CD4-positive, alpha-beta memory T cell (primary cell): Measurements from ENCODE around the gene MED28. TPM values are rescaled to one million over a fixed set of nuclear protein-coding genes. Genes with fewer than 3 reads are reported as not detected.
A peak's percentile ranks its signal among the peaks of the same experiment; 100 is the strongest.

Source experiments
- CTCF ChIA-PET: fragments of 350-600 bp; sonication (Branson Sonifier 250); formaldehyde crosslinking; loops from one replicate; lab custom pipeline; 2021; ENCODE audit warnings: inconsistent platforms; ENCODE audit not compliant: partially characterized antibody; lab: Charles Lee
- POLR2A ChIA-PET: fragments of 350-600 bp; sonication (Branson Sonifier 250); formaldehyde crosslinking; loops from one replicate; lab custom pipeline; 2021; ENCODE audit not compliant: partially characterized antibody; lab: Charles Lee
- DNase-seq, 5 donors: peaks; one replicate each; pipeline versions ENCODE4 v3.0.0 to v3.0.0-alpha.2; 2020 to 2022; ENCODE audit warnings: mixed read lengths in 1 of 5
- H3K27ac ChIP-seq: one replicate; pipeline ENCODE4 v1.7.0; 2013; ENCODE audit warnings: low read depth, low read length
- H3K27me3 ChIP-seq: 2 replicates; pipeline ENCODE4 v1.7.0; 2013; ENCODE audit warnings: mild to moderate bottlenecking, low read length, moderate library complexity; ENCODE audit not compliant: insufficient read depth
- H3K36me3 ChIP-seq: 2 replicates; pipeline ENCODE4 v1.7.0; 2013; ENCODE audit warnings: mild to moderate bottlenecking, low read length, moderate library complexity; ENCODE audit not compliant: insufficient read depth
- H3K4me1 ChIP-seq: 2 replicates; pipeline ENCODE4 v1.7.0; 2013; ENCODE audit warnings: mild to moderate bottlenecking, low read length, moderate library complexity; ENCODE audit not compliant: insufficient read depth
- H3K4me3 ChIP-seq, 2 donors: one replicate each; pipeline ENCODE4 v1.7.0; 2013; ENCODE audit warnings: low read length in 2 of 2, mild to moderate bottlenecking in 1 of 2
- H3K9me3 ChIP-seq, 2 donors: one replicate each; pipeline ENCODE4 v1.7.0; 2013; ENCODE audit warnings: low read length in 2 of 2, control low read depth in 1 of 2; ENCODE audit not compliant: control insufficient read depth in 1 of 2
- H3K27ac Mint-ChIP-seq, 7 donors: one replicate each; pipeline ENCODE4 v1.8.0; 2020 to 2021; ENCODE audit warnings: mixed read lengths in 7 of 7, mild to moderate bottlenecking in 6 of 7, inconsistent platforms in 3 of 7, moderate library complexity in 3 of 7
- H3K27me3 Mint-ChIP-seq, 2 donors: one replicate each; pipeline ENCODE4 v1.8.0; 2020 to 2021; ENCODE audit warnings: mixed read lengths in 2 of 2
- H3K36me3 Mint-ChIP-seq, 2 donors: one replicate each; pipeline ENCODE4 v1.8.0; 2020 to 2021; ENCODE audit warnings: mixed read lengths in 2 of 2, inconsistent platforms in 1 of 2, mild to moderate bottlenecking in 1 of 2
- H3K4me1 Mint-ChIP-seq, 4 donors: one replicate each; pipeline ENCODE4 v1.8.0; 2020 to 2021; ENCODE audit warnings: mixed read lengths in 4 of 4, mild to moderate bottlenecking in 1 of 4
- H3K4me3 Mint-ChIP-seq, 8 donors: one replicate each; pipeline ENCODE4 v1.8.0; 2020 to 2021; ENCODE audit warnings: mixed read lengths in 8 of 8, mild to moderate bottlenecking in 7 of 8, moderate library complexity in 6 of 8, inconsistent platforms in 3 of 8
- H3K9me3 Mint-ChIP-seq, 8 donors: one replicate each; pipeline ENCODE4 v1.8.0; 2020 to 2021; ENCODE audit warnings: mixed read lengths in 8 of 8, mild to moderate bottlenecking in 5 of 8, inconsistent platforms in 3 of 8, moderate library complexity in 1 of 8
- intact Hi-C: fragments of 100-400 bp; cut with micrococcal nuclease; formaldehyde crosslinking; loops from one replicate; pipeline ENCODE4 v1.15.1; 2023
- polyA plus RNA-seq, 2 donors: library from polyadenylated mRNA; unstranded; fragments of 300-500 nt; fragmentation: Illumina TruSeq; gene quantifications; one replicate each; pipeline ENCODE4 v1.2.3, GENCODE V29; 2021
- total RNA-seq, 2 experiments: library from RNA; stranded (reverse); gene quantifications; one replicate each; pipeline ENCODE4 v1.2.3, GENCODE V29; 2021

Gene MED28
- total and polyA plus RNA-seq, 4 experiments from 2014 or later = 44.2 to 87.0 (median 66.6) TPM

DNA sequence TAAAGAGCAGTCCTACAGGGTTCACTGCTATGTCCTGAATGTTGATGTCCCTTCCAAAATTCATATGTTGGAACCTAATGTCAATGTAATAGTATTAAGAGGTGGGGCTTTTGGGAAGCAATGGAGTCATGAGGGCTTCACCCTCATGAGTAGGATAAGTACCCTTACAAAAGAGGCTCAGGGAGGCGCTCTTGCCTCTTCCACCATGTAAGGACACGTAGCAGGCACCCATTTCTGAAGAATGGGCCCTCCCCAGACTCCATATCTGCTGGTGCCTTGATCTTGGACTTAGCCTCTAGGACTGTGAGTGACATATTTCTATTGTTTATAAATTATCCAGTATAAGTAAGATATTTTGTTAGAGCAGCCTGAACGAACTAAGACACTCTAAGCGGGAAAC, 15.8 kb downstream of the MED28 start:
- no peak overlapping the region for H3K4me3 ChIP-seq
- intact Hi-C loops = no loop called here
- H3K9me3 ChIP-seq = no peaks in the 10 kb centered on the region
- no peaks in the 10 kb centered on the region for H3K9me3 Mint-ChIP-seq
- H3K27ac Mint-ChIP-seq = peak overlapping the region in 1 of 7 donors; percentile 51
- H3K4me1 ChIP-seq = no peaks in the 10 kb centered on the region
- no peak overlapping the region for H3K4me3 Mint-ChIP-seq
- H3K36me3 ChIP-seq = peaks cover 62% of the 10 kb centered on the region
- no peak for DNase-seq
- no peaks in the 10 kb centered on the region for H3K27me3 ChIP-seq
- no peaks in the 10 kb centered on the region for H3K27me3 Mint-ChIP-seq
- no peak overlapping the region for H3K27ac ChIP-seq
- H3K4me1 Mint-ChIP-seq = peaks cover 0 to 21% (median 10%) of the 10 kb centered on the region in 4 donors
- CTCF ChIA-PET = interaction anchor here (9.9 kb wide), 1 partner anchor 84 kb away, joined by 148 read pairs; no protein-coding TSS in a partner anchor
- peaks cover 47 to 90% of the 10 kb centered on the region in 2 donors for H3K36me3 Mint-ChIP-seq
- POLR2A ChIA-PET = no interaction called here

- H3K36me3 ChIP-seq = peaks cover 36% of the 10 kb centered on the region
- CTCF ChIA-PET = interaction anchor here (9.9 kb wide), 1 partner anchor 87 kb away, joined by 148 read pairs; no protein-coding TSS in a partner anchor
Measured at GRCh38 chr4:17633600-17633999, 19.2 kb downstream of the MED28 start.

DNA sequence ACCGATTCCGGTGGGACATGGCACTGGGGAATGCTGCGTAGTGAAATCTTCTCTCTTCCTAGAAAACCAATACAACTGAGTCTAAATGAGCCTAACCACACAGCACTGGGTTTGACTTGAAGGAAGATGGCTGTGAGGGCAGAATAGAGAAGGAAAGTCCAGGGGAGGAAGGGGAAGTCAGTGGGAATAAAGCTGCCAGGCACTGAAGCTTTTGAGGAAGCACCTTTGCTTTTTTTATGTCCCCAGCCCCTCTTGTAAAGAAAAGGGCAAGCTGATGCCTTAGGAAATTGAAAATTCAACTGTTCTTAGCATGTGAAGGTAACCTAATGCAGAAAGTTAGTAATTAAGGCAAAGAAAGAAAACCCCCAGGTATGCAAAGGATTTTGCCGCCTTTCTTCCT, 20.6 kb downstream of the MED28 start:
- no peaks in the 10 kb centered on the region for H3K9me3 ChIP-seq
- POLR2A ChIA-PET = no interaction called here
- Mint-ChIP-seq H3K9me3 (no peaks in the 10 kb centered on the region), H3K27ac (peak overlapping the region in 3 of 7 donors; percentile 32 to 59 (median 38)), H3K27me3 (no peaks in the 10 kb centered on the region), H3K4me1 (peaks cover 0 to 6% (median 2%) of the 10 kb centered on the region in 4 donors), H3K36me3 (peaks cover 21 to 55% of the 10 kb centered on the region in 2 donors), H3K4me3 (no peak overlapping the region)
- H3K4me1 ChIP-seq = no peaks in the 10 kb centered on the region
- intact Hi-C loops = loop anchor here (5.0 kb wide), 1 partner anchor 172 kb away; no protein-coding TSS in a partner anchor
- H3K27me3 ChIP-seq = no peaks in the 10 kb centered on the region
- no peak for DNase-seq
- no peak overlapping the region for H3K4me3 ChIP-seq
- H3K36me3 ChIP-seq = peaks cover 25% of the 10 kb centered on the region
- no peak overlapping the region for H3K27ac ChIP-seq
- CTCF ChIA-PET = interaction anchor here (9.9 kb wide), 1 partner anchor 89 kb away, joined by 148 read pairs; no protein-coding TSS in a partner anchor

More at GRCh38 chr4:17633600-17633999, 19.2 kb downstream of the MED28 start:
- Mint-ChIP-seq H3K27ac (no peak overlapping the region), H3K4me3 (no peak overlapping the region), H3K36me3 (peaks cover 26 to 65% of the 10 kb centered on the region in 2 donors), H3K9me3 (no peaks in the 10 kb centered on the region), H3K27me3 (no peaks in the 10 kb centered on the region), H3K4me1 (peaks cover 0 to 18% (median 6%) of the 10 kb centered on the region in 4 donors)
- intact Hi-C loops = no loop called here
- H3K4me1 ChIP-seq = no peaks in the 10 kb centered on the region
- H3K4me3 ChIP-seq = no peak overlapping the region
- H3K27ac ChIP-seq = no peak overlapping the region
- POLR2A ChIA-PET = no interaction called here
- DNase-seq = no peak
- no peaks in the 10 kb centered on the region for H3K9me3 ChIP-seq
- no peaks in the 10 kb centered on the region for H3K27me3 ChIP-seq

DNA sequence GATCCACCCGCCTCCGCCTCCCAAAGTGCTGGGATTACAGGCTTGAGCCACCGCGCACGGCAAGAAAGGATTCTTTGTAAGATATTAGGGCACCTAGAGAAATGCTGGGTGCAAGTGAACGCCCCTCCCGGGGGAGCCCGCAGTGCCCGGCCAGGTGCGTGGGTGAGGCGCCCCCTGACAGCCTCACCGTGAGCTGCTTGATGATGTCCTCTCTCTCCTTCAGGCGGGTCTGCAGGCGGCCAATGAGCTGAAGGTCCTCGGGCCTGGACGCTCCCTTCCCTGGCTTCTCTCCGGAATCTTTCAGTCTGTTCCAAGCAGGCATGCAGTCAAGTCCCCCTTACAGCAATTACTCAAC, 21.9 kb downstream of the MED28 start:
- ChIA-PET CTCF (interaction anchor here (0.7 to 9.9 kb wide), 7 partner anchors 28 to 957 kb away, joined by 3 to 148 read pairs (median 3); partner anchors contain the start of gene LAP3), POLR2A (interaction anchor here (0.8 to 1.0 kb wide), 4 partner anchors 22 to 301 kb away, joined by 3 to 5 read pairs (median 4); partner anchors contain the start of genes LAP3 and MED28)
- H3K27ac Mint-ChIP-seq = peak overlapping the region in 1 of 7 donors; percentile 35
- peaks cover 21 to 43% of the 10 kb centered on the region in 2 donors for H3K36me3 Mint-ChIP-seq
- H3K9me3 ChIP-seq = no peaks in the 10 kb centered on the region
- intact Hi-C loops = loop anchor here (1.0 to 5.0 kb wide), 4 partner anchors 22 to 956 kb away; partner anchors contain the start of gene MED28
- H3K9me3 Mint-ChIP-seq = no peaks in the 10 kb centered on the region
- H3K27me3 ChIP-seq = no peaks in the 10 kb centered on the region
- peaks cover 22% of the 10 kb centered on the region for H3K36me3 ChIP-seq
- H3K27ac ChIP-seq = no peak overlapping the region
- no peak overlapping the region for H3K4me3 ChIP-seq
- no peak overlapping the region for H3K4me3 Mint-ChIP-seq
- no peak for DNase-seq
- peaks cover 0 to 5% (median under 1%) of the 10 kb centered on the region in 4 donors for H3K4me1 Mint-ChIP-seq
- H3K27me3 Mint-ChIP-seq = no peaks in the 10 kb centered on the region
- no peaks in the 10 kb centered on the region for H3K4me1 ChIP-seq

DNA sequence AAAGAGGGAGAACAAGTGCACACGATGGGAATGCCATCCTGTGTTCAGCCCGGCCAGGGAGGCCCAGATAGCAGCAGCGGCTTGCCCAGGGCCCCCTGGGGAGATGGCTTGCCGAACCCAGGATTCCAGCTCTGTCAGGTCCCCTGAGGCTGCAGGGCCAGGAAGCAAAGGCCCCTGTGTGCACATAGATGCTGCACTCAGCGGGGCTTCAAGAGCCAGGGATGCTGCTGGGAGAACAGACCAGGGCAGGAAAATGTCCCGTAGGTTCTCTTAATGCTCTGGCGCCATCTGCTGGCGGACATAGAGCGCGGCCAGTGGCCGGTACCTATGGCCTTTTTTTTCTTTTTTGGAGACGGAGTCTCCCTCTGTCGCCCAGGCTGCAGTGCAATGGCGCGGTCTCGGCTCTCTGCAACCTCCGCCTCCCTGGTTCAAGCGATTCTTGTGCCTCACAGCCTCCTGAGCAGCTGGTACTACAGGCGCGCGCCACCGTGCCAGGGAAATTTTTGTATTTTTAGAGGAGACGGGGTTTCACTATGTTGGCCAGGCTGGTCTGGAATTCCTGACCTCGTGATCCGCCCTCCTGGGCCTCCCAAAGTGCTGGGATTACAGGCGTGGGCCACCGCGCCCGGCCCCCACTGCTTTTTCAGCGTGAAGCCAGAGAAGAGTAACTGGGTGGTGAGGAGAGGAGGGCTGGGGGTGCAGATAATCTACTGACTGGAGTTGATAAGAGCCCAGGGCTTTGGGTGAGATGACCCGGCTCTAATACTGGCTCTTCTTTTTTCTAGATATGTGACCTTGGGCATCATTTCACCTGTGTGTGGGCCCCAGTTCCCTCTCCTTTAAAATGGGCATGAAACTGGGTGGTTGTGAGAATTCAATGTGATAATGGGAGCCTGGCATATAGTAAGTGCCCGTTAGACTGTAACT, 22.5 kb downstream of the MED28 start:
- Histone ChIP-seq H3K36me3 (peaks cover 17% of the 10 kb centered on the region), H3K4me3 (no peak overlapping the region), H3K4me1 (no peaks in the 10 kb centered on the region), H3K9me3 (no peaks in the 10 kb centered on the region), H3K27me3 (no peaks in the 10 kb centered on the region), H3K27ac (no peak overlapping the region)
- H3K9me3 Mint-ChIP-seq = no peaks in the 10 kb centered on the region
- no peaks in the 10 kb centered on the region for H3K27me3 Mint-ChIP-seq
- POLR2A ChIA-PET = interaction anchor here (0.8 to 1.0 kb wide), 4 partner anchors 23 to 302 kb away, joined by 3 to 5 read pairs (median 4); partner anchors contain the start of genes LAP3 and MED28
- peak overlapping the region in 4 of 7 donors; percentile 7 to 56 (median 34) for H3K27ac Mint-ChIP-seq
- peaks cover 0 to 5% (median under 1%) of the 10 kb centered on the region in 4 donors for H3K4me1 Mint-ChIP-seq
- H3K36me3 Mint-ChIP-seq = peaks cover 16 to 37% of the 10 kb centered on the region in 2 donors
- CTCF ChIA-PET = interaction anchor here (0.7 to 9.9 kb wide), 11 partner anchors 12 to 956 kb away, joined by 3 to 148 read pairs (median 3); partner anchors contain the start of genes LAP3 and MED28
- no peak overlapping the region for H3K4me3 Mint-ChIP-seq
- peak; percentile 49 to 64 (median 59) for DNase-seq
- intact Hi-C loops = loop anchor here (1.0 to 5.0 kb wide), 4 partner anchors 22 to 956 kb away; partner anchors contain the start of gene MED28

DNA sequence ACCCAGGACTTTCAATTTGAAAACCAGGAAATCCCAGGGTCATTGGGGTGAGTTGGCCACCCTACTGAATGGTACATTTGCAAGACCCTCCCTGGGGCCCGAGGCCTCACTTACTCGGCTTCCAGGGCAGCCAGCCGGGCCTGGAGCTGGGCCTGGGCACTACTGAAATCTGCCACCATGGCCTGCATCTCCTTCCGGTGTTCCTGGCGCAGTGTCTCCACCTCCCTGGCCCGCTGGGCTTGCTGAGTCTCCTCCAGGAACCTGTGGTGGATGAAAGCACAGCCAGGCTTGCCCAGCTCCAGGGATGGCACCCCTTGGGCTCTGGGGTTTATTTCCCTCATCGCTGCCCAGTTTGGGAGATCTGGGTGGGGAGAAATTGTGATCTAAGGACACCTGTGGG, 24.7 kb downstream of the MED28 start:
- no peak for DNase-seq

More for the DNA sequence above, 24.7 kb downstream of the MED28 start:
- H3K36me3 Mint-ChIP-seq = peaks cover 12 to 20% of the 10 kb centered on the region in 2 donors
- H3K27ac Mint-ChIP-seq = peak overlapping the region in 2 of 7 donors; percentile 22 to 65
- peaks cover 0 to 2% (median 0%) of the 10 kb centered on the region in 8 donors for H3K9me3 Mint-ChIP-seq
- no peaks in the 10 kb centered on the region for H3K27me3 ChIP-seq
- ChIA-PET POLR2A (no interaction called here), CTCF (interaction anchor here (0.9 to 9.9 kb wide), 2 partner anchors 85 to 93 kb away, joined by 6 to 148 read pairs; no protein-coding TSS in a partner anchor)
- H3K4me3 ChIP-seq = no peak overlapping the region
- no peak overlapping the region for H3K4me3 Mint-ChIP-seq
- intact Hi-C loops = loop anchor here (5.0 kb wide), 1 partner anchor 168 kb away; no protein-coding TSS in a partner anchor
- no peaks in the 10 kb centered on the region for H3K4me1 ChIP-seq
- no peaks in the 10 kb centered on the region for H3K36me3 ChIP-seq
- H3K4me1 Mint-ChIP-seq = peaks cover 0 to 5% (median 1%) of the 10 kb centered on the region in 4 donors
- no peak overlapping the region for H3K27ac ChIP-seq
- no peaks in the 10 kb centered on the region for H3K9me3 ChIP-seq
- no peaks in the 10 kb centered on the region for H3K27me3 Mint-ChIP-seq
